Measurements from ENCODE around the gene PASK. TPM values are rescaled to one million over a fixed set of nuclear protein-coding genes. Genes with fewer than 3 reads are reported as not detected.

The PASK gene
- total RNA-seq, 1 donor from 2014 or later, result 60.4 TPM

GRCh38 chr2:241073166-241074064, 75.9 kb downstream of the PASK start:
- Mint-ChIP-seq H3K27me3 (peaks cover 6% of the 10 kb centered on the region), H3K36me3 (ENCODE audit: insufficient read depth) (peaks cover 1% of the 10 kb centered on the region), H3K4me1 (ENCODE audit: low read depth) (no peaks in the 10 kb centered on the region), H3K4me3 (ENCODE audit: low read depth) (no peak overlapping the region), H3K9me3 (ENCODE audit: low read depth) (no peaks in the 10 kb centered on the region), H3K27ac (no peak overlapping the region)
- no peak for DNase-seq (ENCODE audit: low spot score, unreplicated experiment)
- no peak for TF ChIP-seq CTCF (IDR thresholded peaks at IDR 0.05; ENCODE audit: unreplicated experiment)

GRCh38 chr2:241072553-241073165, 76.6 kb downstream of the PASK start:
- H3K36me3 Mint-ChIP-seq (ENCODE audit: insufficient read depth), result peaks cover 1% of the 10 kb centered on the region
- TF ChIP-seq CTCF (IDR thresholded peaks at IDR 0.05; ENCODE audit: unreplicated experiment), result no peak
- H3K4me1 Mint-ChIP-seq (ENCODE audit: low read depth), result no peaks in the 10 kb centered on the region
- H3K4me3 Mint-ChIP-seq (ENCODE audit: low read depth), result no peak overlapping the region
- H3K27ac Mint-ChIP-seq, result peak overlapping the region; percentile 73
- no peaks in the 10 kb centered on the region for H3K9me3 Mint-ChIP-seq (ENCODE audit: low read depth)
- DNase-seq (ENCODE audit: low spot score, unreplicated experiment), result no peak
- peaks cover 6% of the 10 kb centered on the region for H3K27me3 Mint-ChIP-seq

- DNase-seq (ENCODE audit: low spot score, unreplicated experiment), result no peak
- Mint-ChIP-seq H3K27ac (peak overlapping the region; percentile 73), H3K4me3 (ENCODE audit: low read depth) (no peak overlapping the region), H3K27me3 (peaks cover 6% of the 10 kb centered on the region), H3K36me3 (ENCODE audit: insufficient read depth) (peaks cover 1% of the 10 kb centered on the region), H3K4me1 (ENCODE audit: low read depth) (no peaks in the 10 kb centered on the region), H3K9me3 (ENCODE audit: low read depth) (no peaks in the 10 kb centered on the region)
- TF ChIP-seq CTCF (IDR thresholded peaks at IDR 0.05; ENCODE audit: unreplicated experiment), result no peak
These were observed 77.1 kb downstream of the PASK start for GRCh38 chr2:241072151-241072550.

GRCh38 chr2:241071677-241072111, 77.6 kb downstream of the PASK start:
- Mint-ChIP-seq H3K9me3 (ENCODE audit: low read depth) (no peaks in the 10 kb centered on the region), H3K27me3 (peaks cover 6% of the 10 kb centered on the region), H3K36me3 (ENCODE audit: insufficient read depth) (peaks cover 1% of the 10 kb centered on the region), H3K4me3 (ENCODE audit: low read depth) (no peak overlapping the region), H3K4me1 (ENCODE audit: low read depth) (no peaks in the 10 kb centered on the region), H3K27ac (no peak overlapping the region)
- TF ChIP-seq CTCF (IDR thresholded peaks at IDR 0.05; ENCODE audit: unreplicated experiment), result no peak
- DNase-seq (ENCODE audit: low spot score, unreplicated experiment), result no peak

- no peak for TF ChIP-seq CTCF (IDR thresholded peaks at IDR 0.05; ENCODE audit: unreplicated experiment)
- H3K4me3 Mint-ChIP-seq (ENCODE audit: low read depth), result no peak overlapping the region
- no peak overlapping the region for H3K27ac Mint-ChIP-seq
- peaks cover 1% of the 10 kb centered on the region for H3K36me3 Mint-ChIP-seq (ENCODE audit: insufficient read depth)
- H3K27me3 Mint-ChIP-seq, result peaks cover 9% of the 10 kb centered on the region
- H3K9me3 Mint-ChIP-seq (ENCODE audit: low read depth), result no peaks in the 10 kb centered on the region
- DNase-seq (ENCODE audit: low spot score, unreplicated experiment), result no peak
- no peaks in the 10 kb centered on the region for H3K4me1 Mint-ChIP-seq (ENCODE audit: low read depth)
These were observed 78.2 kb downstream of the PASK start for GRCh38 chr2:241070811-241071676.
